NCI-H128 (cell line): ENCODE measurements around the gene HACL1.
A peak's percentile ranks its signal among the peaks of the same experiment; 100 is the strongest.

ENCODE experiments used
- DNase-seq: peaks from one replicate; lab custom pipeline; 2025; ENCODE audit not compliant: unreplicated experiment; lab: John Stamatoyannopoulos, UW

The HACL1 gene

GRCh38 chr3:15528854-15529537, 72.4 kb downstream of the HACL1 start:
- no peak for DNase-seq

- no peak for DNase-seq
Measured at GRCh38 chr3:15527031-15527459, 74.3 kb downstream of the HACL1 start.

GRCh38 chr3:15525790-15526189, 75.6 kb downstream of the HACL1 start:
- no peak for DNase-seq

- no peak for DNase-seq
Measured at GRCh38 chr3:15523660-15524417, 77.5 kb downstream of the HACL1 start.

GRCh38 chr3:15522016-15522415, 79.4 kb downstream of the HACL1 start:
- DNase-seq, result no peak

- DNase-seq, result no peak
Measured at GRCh38 chr3:15521573-15521965, 79.8 kb downstream of the HACL1 start, which contains the start of gene COLQ. Gene COLQ, minus strand, starts transcription at chr3:15521706. Its CDS starts 81 bp downstream, at chr3:15521625.

GRCh38 chr3:15520804-15521572, 80.4 kb downstream of the HACL1 start:
- DNase-seq, result no peak

- no peak for DNase-seq
Measured at GRCh38 chr3:15520185-15520584, 81.2 kb downstream of the HACL1 start.

- no peak for DNase-seq
Measured at GRCh38 chr3:15519096-15519495, 82.3 kb downstream of the HACL1 start.

- no peak for DNase-seq
Measured at GRCh38 chr3:15514663-15515340, 86.6 kb downstream of the HACL1 start.

GRCh38 chr3:15513810-15514662, 87.3 kb downstream of the HACL1 start:
- no peak for DNase-seq

GRCh38 chr3:15513116-15513515, 88.3 kb downstream of the HACL1 start:
- DNase-seq, result no peak

- DNase-seq, result peak; percentile 63
Measured at GRCh38 chr3:15512166-15512565, 89.2 kb downstream of the HACL1 start.

- DNase-seq, result no peak
Measured at GRCh38 chr3:15511156-15511555, 90.2 kb downstream of the HACL1 start.
